ENCODE measurements around the gene TLR5. TPM values are rescaled to one million over a fixed set of nuclear protein-coding genes. Genes with fewer than 3 reads are reported as not detected.
"Not testable (repeated sequence)": the region's sequence is repeated elsewhere in the genome, so short reads cannot be mapped to it uniquely, and the experiment has no call there.

Gene TLR5, protein sequence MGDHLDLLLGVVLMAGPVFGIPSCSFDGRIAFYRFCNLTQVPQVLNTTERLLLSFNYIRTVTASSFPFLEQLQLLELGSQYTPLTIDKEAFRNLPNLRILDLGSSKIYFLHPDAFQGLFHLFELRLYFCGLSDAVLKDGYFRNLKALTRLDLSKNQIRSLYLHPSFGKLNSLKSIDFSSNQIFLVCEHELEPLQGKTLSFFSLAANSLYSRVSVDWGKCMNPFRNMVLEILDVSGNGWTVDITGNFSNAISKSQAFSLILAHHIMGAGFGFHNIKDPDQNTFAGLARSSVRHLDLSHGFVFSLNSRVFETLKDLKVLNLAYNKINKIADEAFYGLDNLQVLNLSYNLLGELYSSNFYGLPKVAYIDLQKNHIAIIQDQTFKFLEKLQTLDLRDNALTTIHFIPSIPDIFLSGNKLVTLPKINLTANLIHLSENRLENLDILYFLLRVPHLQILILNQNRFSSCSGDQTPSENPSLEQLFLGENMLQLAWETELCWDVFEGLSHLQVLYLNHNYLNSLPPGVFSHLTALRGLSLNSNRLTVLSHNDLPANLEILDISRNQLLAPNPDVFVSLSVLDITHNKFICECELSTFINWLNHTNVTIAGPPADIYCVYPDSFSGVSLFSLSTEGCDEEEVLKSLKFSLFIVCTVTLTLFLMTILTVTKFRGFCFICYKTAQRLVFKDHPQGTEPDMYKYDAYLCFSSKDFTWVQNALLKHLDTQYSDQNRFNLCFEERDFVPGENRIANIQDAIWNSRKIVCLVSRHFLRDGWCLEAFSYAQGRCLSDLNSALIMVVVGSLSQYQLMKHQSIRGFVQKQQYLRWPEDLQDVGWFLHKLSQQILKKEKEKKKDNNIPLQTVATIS
- polyA plus RNA-seq (ENCODE audit: insufficient read length): 5.9 TPM
- long read RNA-seq, donor 1: 0 reads
- long read RNA-seq, donor 2: 0 reads
- long read RNA-seq, donor 3: 0 reads
- long read RNA-seq, donor 4: 0 reads
- long read RNA-seq, donor 5: 0 reads
- long read RNA-seq, donor 6: 0 reads
- long read RNA-seq, donor 7: 0 reads
- long read RNA-seq, donor 8: 0 reads

- DNase-seq: peak; percentile 75
These were observed at the start of gene TLR5 for GRCh38 chr1:223142795-223143536. Gene TLR5 (minus strand): TSS chr1:223143248. CDS start chr1:223113031, 30,217 bp downstream.

DNA sequence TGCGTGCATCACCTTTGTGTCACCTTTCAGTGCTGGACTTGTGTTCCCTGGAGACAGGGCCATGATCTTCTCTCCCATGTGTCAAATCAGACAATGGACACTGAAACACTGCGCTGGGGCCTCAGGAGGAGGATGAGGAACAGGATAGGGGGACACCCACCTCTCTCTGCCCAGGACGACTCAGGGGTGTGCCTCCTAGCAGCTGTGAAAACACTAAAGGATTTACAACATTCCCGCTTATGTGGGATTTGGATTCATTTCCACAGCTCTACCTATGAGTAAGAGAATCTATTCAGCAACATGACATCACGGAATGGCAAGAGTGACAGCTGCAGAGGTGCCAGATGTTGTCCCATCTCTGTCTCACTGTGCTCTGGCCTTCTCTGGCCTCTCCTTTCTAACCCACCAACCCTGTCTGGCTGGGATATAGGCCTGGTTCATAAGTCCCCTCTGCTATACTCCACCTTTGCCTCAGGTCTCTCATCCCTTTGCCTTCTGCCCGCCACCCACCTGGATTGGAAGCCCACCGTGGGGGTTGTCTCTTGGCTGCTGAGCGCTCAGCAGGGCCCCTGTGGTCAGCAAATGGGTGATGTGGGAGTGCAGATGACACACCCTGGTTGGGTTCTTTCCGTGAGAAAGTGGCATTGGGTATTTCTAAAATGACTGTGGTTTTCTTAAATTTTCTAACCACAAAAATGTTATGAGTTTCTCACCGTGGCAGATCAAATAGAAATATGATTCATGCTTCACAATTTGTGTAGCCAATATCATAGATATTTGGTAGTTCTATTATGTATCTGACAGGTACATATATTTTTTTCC, 47.1 kb upstream of the TLR5 start:
- DNase-seq: no peak

GRCh38 chr1:223189525-223189902, 46.5 kb upstream of the TLR5 start:
- no peak for DNase-seq

GRCh38 chr1:223188618-223189356, 45.7 kb upstream of the TLR5 start:
- DNase-seq: no peak

DNA sequence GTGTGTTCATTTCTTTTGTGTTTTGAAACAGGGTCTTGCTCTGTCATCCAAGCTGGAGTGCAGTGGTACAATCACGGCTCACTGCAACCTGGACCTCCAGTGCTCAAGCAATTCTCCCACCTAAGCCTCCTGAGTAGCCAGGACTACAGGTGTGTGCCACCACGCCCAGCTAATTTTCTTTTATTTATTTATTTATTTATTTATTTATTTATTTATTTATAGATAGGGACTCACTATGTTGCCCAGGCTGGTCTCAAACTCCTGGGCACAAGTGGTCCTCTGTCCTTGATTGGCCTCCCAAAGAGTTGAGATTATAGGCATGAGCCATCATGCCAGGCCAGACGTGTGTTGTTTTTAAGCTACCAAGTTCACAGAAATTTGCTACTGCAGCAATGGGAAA, 43.8 kb upstream of the TLR5 start:
- no peak for DNase-seq

DNA sequence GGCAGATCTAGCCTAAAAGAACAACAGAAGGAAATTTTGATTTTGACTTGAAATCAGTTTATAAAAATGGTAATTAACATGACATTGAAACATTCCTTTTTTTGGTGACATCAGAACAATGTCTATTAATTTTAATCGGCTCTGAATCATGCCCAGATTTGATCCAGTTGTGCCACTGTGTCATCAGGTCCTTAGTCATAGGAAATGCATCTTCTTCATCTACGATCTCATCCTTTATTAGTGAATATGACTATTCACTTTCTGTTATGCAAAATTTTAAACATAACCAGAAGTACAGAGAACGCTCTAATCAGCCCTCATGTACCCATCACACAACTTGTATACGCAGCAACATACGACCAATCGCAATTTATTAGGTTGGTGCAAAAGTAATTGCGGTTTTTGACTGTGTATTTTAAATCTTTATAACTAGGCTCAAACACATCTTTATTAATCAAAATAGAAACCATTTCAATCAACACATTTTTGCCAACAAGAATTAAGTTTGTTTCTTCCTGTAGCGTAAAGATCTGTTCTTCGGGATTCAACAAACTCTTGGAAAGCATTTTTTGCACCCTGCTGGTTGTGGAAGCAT, 40.3 kb upstream of the TLR5 start:
- DNase-seq: no peak

GRCh38 chr1:223180731-223181321, 37.8 kb upstream of the TLR5 start:
- DNase-seq: no peak

GRCh38 chr1:223179786-223180185, 36.7 kb upstream of the TLR5 start:
- DNase-seq: no peak

DNA sequence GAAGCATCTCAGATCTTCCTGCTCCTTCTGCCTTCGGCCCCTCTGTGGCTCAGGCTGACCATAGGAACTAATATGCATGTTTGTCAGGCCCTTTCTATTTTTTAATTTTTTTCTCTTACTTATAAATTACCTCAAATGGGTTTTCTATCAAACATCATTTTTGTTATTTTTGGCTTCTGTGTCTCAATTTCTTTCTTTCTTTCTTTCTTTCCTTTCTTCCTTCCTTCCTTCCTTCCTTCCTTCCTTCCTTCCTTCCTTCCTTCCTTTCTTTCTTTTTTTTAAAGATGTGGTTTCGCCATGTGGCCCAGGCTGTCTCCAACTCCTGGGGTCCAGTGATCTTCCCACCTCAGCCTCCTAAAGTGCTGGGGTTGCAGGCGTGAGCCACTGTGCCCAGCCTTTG, 36.2 kb upstream of the TLR5 start:
- DNase-seq: no peak

DNA sequence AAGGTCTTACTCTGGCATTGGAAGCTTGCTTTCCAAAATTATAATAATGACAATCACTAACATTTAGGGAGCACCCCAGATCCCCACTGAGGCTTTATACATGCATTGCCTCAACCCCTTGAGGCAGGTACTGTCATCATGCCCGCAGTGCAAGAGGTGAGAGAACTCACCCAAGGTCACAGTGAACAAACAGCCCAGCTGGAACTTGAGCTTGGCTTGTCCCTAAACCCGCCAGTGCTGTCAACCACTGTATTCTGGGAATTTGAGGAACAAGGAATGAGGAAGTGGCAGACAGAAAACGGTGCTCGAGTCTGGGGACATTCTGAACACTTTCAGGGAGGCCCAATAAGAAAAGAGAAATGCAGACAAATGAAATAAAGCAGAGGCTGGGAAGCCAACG, 34.6 kb upstream of the TLR5 start:
- DNase-seq: no peak

DNA sequence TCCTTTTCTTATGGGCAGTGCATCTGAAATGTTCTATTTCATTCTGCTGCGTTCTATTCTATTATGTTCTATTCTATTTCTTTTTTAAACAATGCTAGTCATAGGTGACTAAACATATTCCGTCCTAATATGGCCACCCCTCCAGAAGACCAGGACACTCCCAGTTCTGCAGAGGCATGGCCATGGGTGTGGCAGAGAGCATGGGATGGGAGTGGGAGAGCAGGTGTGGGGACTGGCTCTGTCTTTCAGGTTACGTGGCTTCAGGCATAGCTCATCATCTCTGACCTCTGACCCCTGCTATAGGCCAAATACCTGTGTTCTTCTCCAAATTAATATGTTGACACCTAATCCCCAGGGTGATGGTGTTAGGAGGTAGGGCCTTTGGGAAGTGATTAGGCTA, 33.4 kb upstream of the TLR5 start:
- no peak for DNase-seq

- DNase-seq: no peak
These were observed 32.6 kb upstream of the TLR5 start for GRCh38 chr1:223175633-223176032.

DNA sequence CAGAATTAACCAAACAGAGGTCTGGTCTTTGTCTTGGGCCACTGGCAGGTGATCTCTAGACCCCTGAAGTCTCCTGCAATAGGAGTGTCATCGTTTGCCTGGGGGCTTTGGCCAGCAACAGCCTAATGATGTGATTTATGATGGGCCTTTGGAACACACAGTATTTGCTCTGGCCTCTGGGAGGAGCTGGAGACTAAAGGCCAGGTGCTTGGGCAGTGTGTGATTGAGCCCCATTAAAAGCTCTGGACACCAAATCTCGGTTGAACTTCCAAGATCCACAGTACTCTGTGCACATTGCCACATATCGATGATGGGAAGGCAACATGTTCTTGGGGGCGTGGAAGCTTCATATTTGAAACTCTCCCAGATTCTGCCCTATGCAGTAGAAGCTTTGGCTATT, 32.0 kb upstream of the TLR5 start:
- no peak for DNase-seq

DNA sequence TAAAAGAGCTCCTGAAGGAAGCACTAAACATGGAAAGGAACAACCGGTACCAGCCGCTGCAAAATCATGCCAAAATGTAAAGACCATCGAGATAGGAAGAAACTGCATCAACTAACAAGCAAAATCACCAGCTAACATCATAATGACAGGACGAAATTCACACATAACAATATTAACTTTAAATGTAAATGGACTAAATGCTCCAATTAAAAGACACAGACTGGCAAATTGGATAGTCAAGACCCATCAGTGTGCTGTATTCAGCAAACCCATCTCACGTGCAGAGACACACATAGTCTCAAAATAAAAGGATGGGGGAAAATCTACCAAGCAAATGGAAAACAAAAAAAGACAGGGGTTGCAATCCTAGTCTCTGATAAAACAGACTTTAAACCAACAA, 26.4 kb upstream of the TLR5 start:
- not testable (repeated sequence) for DNase-seq

DNA sequence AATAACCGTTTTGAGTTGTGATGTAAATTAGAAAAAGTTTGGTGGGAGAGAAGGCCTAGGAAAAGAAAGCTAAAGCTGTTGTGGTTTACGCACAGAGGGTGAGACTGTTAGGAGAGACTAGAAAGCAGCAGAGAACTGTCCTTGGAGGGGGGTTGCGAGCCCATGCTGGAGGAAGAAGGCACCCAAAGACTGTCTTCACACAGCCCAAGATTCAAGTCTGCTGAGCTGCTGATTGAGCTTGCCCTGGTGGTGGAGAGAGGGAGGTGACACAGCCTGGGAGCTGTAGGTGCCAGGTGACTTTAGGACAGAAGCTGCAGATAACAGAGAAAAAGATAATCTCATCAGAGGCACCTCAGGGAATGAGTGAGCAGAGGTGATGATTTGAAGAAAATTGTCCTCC, 18.3 kb upstream of the TLR5 start:
- DNase-seq: no peak

GRCh38 chr1:223156343-223156742, 13.3 kb upstream of the TLR5 start:
- DNase-seq: no peak

DNA sequence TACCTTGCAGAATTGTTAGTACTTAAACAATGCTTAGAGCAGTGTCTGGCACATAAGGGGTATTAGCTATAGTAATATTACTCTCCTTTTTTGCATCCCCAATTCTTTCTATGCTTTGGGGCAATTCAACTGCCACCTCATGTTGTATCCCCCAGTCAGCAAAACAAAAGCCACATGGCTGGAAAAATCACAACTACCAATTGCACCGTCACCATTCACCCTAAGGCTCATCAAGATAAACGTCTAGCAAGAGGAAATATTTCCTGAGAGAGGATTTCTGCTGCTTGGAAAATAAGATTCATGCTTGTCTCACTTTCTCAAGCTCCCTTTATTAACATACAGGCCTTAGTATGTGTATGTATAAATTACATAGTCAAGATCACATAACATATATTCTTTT, 12.1 kb upstream of the TLR5 start:
- no peak for DNase-seq

DNA sequence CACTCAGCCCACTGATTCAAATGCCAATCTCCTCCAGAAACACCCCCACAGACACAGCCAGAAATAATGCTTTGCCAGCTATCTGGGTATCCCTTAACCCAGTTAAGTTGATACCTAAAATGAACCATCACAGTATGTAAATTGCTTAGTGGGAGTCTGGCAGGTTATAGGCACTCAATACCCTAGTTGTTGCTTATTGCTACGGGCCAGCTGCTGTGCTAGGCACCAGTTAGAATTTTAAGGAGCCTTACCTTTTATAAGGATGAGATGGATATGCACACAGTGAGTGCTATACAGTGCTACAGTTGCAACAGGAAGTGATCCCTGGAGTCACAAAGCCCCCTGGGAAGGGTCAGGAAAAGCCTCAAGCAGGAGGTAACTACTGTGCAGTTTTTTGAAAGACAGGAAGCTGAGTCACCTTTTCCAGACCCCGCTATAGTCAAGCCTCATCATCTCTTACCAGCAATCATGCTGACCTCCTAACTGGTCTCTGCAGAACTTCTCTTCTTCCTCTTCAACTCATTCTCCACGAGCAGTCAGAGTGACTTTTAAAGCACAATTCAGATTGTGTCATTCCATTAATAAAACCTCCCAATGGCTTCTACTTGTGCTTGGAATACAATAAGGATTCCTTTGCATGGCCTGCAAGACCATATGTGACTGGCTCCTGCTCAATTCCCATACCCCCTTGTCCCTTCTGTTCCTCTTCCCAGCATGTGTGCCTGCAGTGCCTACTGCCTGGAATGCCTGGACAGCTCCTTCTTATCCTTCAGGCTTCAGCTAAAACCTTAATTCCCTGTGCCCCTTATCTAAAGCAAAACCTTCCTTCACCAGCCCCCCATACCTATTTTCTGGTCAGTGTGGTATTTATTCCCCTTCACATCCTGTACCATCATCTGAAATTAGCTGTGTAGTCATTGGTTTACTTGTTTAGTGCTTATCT, 10.4 kb upstream of the TLR5 start:
- DNase-seq: no peak

DNA sequence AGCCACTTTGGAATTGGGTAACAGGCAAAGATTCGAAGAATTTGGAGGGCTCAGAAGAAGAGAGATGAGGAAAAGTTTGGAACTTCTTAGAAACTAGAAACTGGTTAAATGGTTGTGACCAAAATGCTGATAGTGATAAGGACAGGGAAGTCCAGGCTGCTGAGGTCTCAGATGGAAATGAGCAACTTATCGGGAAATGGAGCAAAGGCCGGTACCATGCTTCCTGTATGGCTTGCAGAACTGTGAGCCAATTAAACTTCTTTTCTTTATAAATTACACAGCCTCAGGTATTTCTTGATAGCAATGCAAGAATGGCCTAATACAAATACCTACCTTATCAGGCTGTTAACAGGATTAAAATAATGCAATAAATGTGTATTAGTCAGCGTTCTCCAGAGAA, 9.4 kb upstream of the TLR5 start:
- no peak for DNase-seq

All from left kidney (tissue), 8 donors.